B cell (primary cell): ENCODE measurements around the gene IL17RE. TPM values are rescaled to one million over a fixed set of nuclear protein-coding genes. Genes with fewer than 3 reads are reported as not detected.

Experiments used
- ATAC-seq: fragments of 200-7000 bp; cut with Tn5 transposase; one replicate; pipeline ENCODE4 v1.10.0; 2021; ENCODE audit warnings: low read depth, mild to moderate bottlenecking, moderate number of reproducible peaks, moderate library complexity
- CTCF ChIA-PET: fragments of 350-600 bp; sonication (Branson Sonifier 250); formaldehyde crosslinking; loops from one replicate; lab custom pipeline; 2021; ENCODE audit warnings: antibody characterized with exemption, inconsistent platforms; lab: Charles Lee
- POLR2A ChIA-PET: fragments of 350-600 bp; sonication (Branson Sonifier 250); formaldehyde crosslinking; loops from one replicate; lab custom pipeline; 2021; ENCODE audit warnings: antibody characterized with exemption; lab: Charles Lee
- DNase-seq: peaks from one replicate; pipeline ENCODE4 v3.0.0; 2013
- H2AFZ ChIP-seq: 2 replicates; pipeline ENCODE4 v1.6.1; 2012; ENCODE audit warnings: mild to moderate bottlenecking, low read depth, low read length; ENCODE audit not compliant: insufficient read depth, poor library complexity, severe bottlenecking
- H3K27ac ChIP-seq, 2 donors: 1 replicate in 1 of 2; 2 replicates in 1 of 2; pipeline ENCODE4 v1.5.1; 2012 to 2013; ENCODE audit warnings: low read length in 2 of 2, mild to moderate bottlenecking in 2 of 2, moderate library complexity in 1 of 2
- H3K27me3 ChIP-seq, 4 experiments: fragments of 200-600 bp in 1 of 4; sonication (generic) in 1 of 4; replicated peaks in 1 of 4; 1 replicate in 2 of 4; 2 replicates in 2 of 4; pipeline versions ENCODE4 v1.6.1 to v1.7.0; 2013 to 2016; ENCODE audit warnings: low read length in 3 of 4, mild to moderate bottlenecking in 2 of 4, mixed read lengths in 1 of 4, moderate library complexity in 1 of 4; ENCODE audit not compliant: insufficient read depth in 4 of 4, control insufficient read depth in 3 of 4; ENCODE audit errors: control extremely low read depth in 1 of 4
- H3K36me3 ChIP-seq, 2 experiments: replicated peaks in 1 of 2; 1 replicate in 1 of 2; 2 replicates in 1 of 2; pipeline versions ENCODE4 v1.6.1 to v1.7.1; 2013; ENCODE audit warnings: low read length in 1 of 2; ENCODE audit not compliant: insufficient read depth in 2 of 2, control insufficient read depth in 1 of 2; ENCODE audit errors: control extremely low read depth in 1 of 2, extremely low read depth in 1 of 2
- H3K4me1 ChIP-seq, 2 donors: fragments of 200-600 bp in 1 of 2; sonication (generic) in 1 of 2; 1 replicate in 1 of 2; 2 replicates in 1 of 2; pipeline versions ENCODE4 v1.5.1 to v1.6.1; 2013 to 2017; ENCODE audit warnings: low read length in 2 of 2; ENCODE audit not compliant: control insufficient read depth in 2 of 2, insufficient read depth in 2 of 2
- H3K4me2 ChIP-seq: replicated peaks from 2 replicates; pipeline ENCODE3; 2012; ENCODE audit warnings: mild to moderate bottlenecking, low read depth, low read length; ENCODE audit not compliant: poor library complexity, severe bottlenecking
- H3K4me3 ChIP-seq, 5 experiments: fragments of 200-600 bp in 1 of 5; sonication (generic) in 1 of 5; 1 replicate in 3 of 5; 2 replicates in 2 of 5; pipeline versions ENCODE4 v1.5.1 to v1.7.0; 2011 to 2016; ENCODE audit warnings: low read length in 4 of 5, mild to moderate bottlenecking in 4 of 5, low read depth in 2 of 5, control low read depth in 1 of 5, moderate library complexity in 1 of 5; ENCODE audit not compliant: insufficient read depth in 1 of 5; ENCODE audit errors: control extremely low read depth in 1 of 5, extremely low read depth in 1 of 5
- H3K79me2 ChIP-seq: fragments of 200-600 bp; sonication (generic); one replicate; pipeline ENCODE4 v1.6.0; 2016; ENCODE audit warnings: low read length; ENCODE audit not compliant: control insufficient read depth, insufficient read depth
- H3K9ac ChIP-seq: fragments of 200-600 bp; sonication (generic); 2 replicates; pipeline ENCODE4 v1.6.1; 2017; ENCODE audit warnings: mild to moderate bottlenecking, low read length, moderate library complexity
- H3K9me3 ChIP-seq, 3 donors: one replicate each; pipeline versions ENCODE4 v1.6.1 to v1.7.1; 2013; ENCODE audit warnings: low read length in 2 of 3; ENCODE audit not compliant: control insufficient read depth in 2 of 3, insufficient read depth in 1 of 3; ENCODE audit errors: control extremely low read depth in 1 of 3
- H4K20me1 ChIP-seq: 2 replicates; pipeline ENCODE4 v1.6.0; 2012; ENCODE audit warnings: mild to moderate bottlenecking, low read length; ENCODE audit not compliant: insufficient read depth, control insufficient read depth, poor library complexity, severe bottlenecking
- H3K27ac Mint-ChIP-seq: one replicate; pipeline ENCODE4 v1.8.0; 2021; ENCODE audit warnings: mixed read lengths
- H3K27me3 Mint-ChIP-seq: one replicate; pipeline ENCODE4 v1.8.0; 2021; ENCODE audit warnings: mixed read lengths
- H3K4me1 Mint-ChIP-seq: one replicate; pipeline ENCODE4 v1.8.0; 2021; ENCODE audit warnings: mixed read lengths
- H3K4me3 Mint-ChIP-seq: one replicate; pipeline ENCODE4 v1.8.0; 2021; ENCODE audit warnings: mixed read lengths
- H3K9me3 Mint-ChIP-seq: one replicate; pipeline ENCODE4 v1.8.0; 2022; ENCODE audit warnings: mixed read lengths; ENCODE audit not compliant: insufficient read depth
- EZH2 ChIP-seq: IDR thresholded peaks from 2 replicates; pipeline ENCODE4 v1.6.1; 2012; ENCODE audit warnings: borderline replicate concordance, low read depth, mild to moderate bottlenecking, moderate library complexity, low read length; ENCODE audit not compliant: insufficient read depth, poor library complexity, severe bottlenecking
- whole genome bisulfite sequencing: methylation state at CpG from one replicate; pipeline ENCODE4 v1.1.5; 2013; ENCODE audit warnings: missing lambda C conversion rate; ENCODE audit not compliant: insufficient coverage; 5-methylcytosine and 5-hydroxymethylcytosine counted together
- intact Hi-C: fragments of 100-400 bp; cut with micrococcal nuclease; formaldehyde crosslinking; loops from one replicate; pipeline ENCODE4 v1.10.0; 2022
- polyA plus RNA-seq: library from polyadenylated mRNA; depleted of rRNA; stranded (reverse); fragments of >200 nt; gene quantifications from 2 replicates; pipeline ENCODE4 v1.2.3, GENCODE V29; 2012
- total RNA-seq, 2 donors: library from RNA; stranded (reverse); fragments of 120-200 nt in 1 of 2; gene quantifications; 1 replicate in 1 of 2; 2 replicates in 1 of 2; pipeline versions ENCODE4 v1.2.3 to v1.2.4, GENCODE V29; 2013 to 2022
- TF ChIP-seq, protein P1 (sequence below): fragments of 200-600 bp; IDR thresholded peaks from one replicate; pipeline ENCODE4 v1.8.0; 2022; ENCODE audit warnings: antibody characterized with exemption, mild to moderate bottlenecking

Gene IL17RE
- total and polyA plus RNA-seq, 2 donors (not counting 1 experiment from before 2014, with no cell fraction given), result 0.37 TPM; not detected in 1

DNA sequence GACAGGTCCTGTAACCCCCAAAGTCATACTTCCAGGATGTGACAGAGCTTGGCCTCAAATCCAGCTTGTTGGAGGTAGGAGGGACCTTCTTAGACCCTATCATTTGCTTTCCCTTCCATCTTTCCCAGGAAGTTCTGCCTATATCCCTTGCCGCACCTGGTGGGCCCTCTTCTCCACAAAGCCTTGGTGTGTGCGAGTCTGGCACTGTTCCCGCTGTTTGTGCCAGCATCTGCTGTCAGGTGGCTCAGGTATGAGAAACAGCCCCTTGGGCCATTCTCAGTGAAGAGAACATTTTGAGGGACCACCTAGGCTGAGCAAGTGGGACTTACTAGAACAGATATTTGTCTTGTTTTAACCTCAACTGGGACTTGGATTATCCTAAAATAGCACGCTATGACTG, 1.3 kb downstream of the IL17RE start:
- Histone ChIP-seq H3K27me3 (no peaks in the 10 kb centered on the region), H3K36me3 (no peaks in the 10 kb centered on the region), H3K4me2 (no peak overlapping the region), H3K4me1 (no peaks in the 10 kb centered on the region), H3K9me3 (no peaks in the 10 kb centered on the region), H3K79me2 (peaks cover 14% of the 10 kb centered on the region), H3K27ac (no peak overlapping the region), H3K4me3 (no peak overlapping the region), H4K20me1 (no peaks in the 10 kb centered on the region), H2AFZ (no peak overlapping the region), H3K9ac (no peak overlapping the region)
- ChIA-PET CTCF (no interaction called here), POLR2A (no interaction called here)
- DNase-seq (no peak), ATAC-seq (no peak)
- intact Hi-C loops, result no loop called here
- no peak overlapping the region for H3K27ac Mint-ChIP-seq
- H3K4me1 Mint-ChIP-seq, result no peaks in the 10 kb centered on the region
- whole genome bisulfite sequencing, result 100% methylated on average over 3 of the region's 4 CpGs
- H3K4me3 Mint-ChIP-seq, result no peak overlapping the region
- TF ChIP-seq, protein P1, sequence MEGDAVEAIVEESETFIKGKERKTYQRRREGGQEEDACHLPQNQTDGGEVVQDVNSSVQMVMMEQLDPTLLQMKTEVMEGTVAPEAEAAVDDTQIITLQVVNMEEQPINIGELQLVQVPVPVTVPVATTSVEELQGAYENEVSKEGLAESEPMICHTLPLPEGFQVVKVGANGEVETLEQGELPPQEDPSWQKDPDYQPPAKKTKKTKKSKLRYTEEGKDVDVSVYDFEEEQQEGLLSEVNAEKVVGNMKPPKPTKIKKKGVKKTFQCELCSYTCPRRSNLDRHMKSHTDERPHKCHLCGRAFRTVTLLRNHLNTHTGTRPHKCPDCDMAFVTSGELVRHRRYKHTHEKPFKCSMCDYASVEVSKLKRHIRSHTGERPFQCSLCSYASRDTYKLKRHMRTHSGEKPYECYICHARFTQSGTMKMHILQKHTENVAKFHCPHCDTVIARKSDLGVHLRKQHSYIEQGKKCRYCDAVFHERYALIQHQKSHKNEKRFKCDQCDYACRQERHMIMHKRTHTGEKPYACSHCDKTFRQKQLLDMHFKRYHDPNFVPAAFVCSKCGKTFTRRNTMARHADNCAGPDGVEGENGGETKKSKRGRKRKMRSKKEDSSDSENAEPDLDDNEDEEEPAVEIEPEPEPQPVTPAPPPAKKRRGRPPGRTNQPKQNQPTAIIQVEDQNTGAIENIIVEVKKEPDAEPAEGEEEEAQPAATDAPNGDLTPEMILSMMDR, result no peak
- TF ChIP-seq EZH2, result no peak
- H3K27me3 Mint-ChIP-seq, result peaks cover 4% of the 10 kb centered on the region
- H3K9me3 Mint-ChIP-seq, result no peaks in the 10 kb centered on the region

DNA sequence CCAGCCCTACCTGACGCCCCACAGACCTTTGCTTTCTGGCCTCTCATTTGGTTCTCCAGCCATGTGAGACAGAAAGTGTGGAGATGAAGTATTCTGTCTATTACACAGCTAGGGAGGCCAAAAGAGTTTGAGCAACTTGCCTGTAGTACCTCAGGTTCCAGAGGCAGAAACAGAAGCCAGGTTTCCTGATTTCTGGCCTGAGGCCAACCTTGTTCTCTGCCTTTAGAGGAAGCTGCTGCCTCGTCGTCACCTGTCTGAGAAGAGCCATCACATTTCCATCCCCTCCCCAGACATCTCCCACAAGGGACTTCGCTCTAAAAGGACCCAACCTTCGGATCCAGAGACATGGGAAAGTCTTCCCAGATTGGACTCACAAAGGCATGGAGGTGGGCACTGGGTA, 3.8 kb downstream of the IL17RE start:
- peaks cover 2% of the 10 kb centered on the region for H3K4me1 Mint-ChIP-seq
- no peak overlapping the region for H3K4me3 Mint-ChIP-seq
- 91% methylated on average over 4 of the region's 5 CpGs for WGBS
- no peaks in the 10 kb centered on the region for H3K4me1 ChIP-seq
- H3K9ac ChIP-seq, result no peak overlapping the region
- no peaks in the 10 kb centered on the region for H3K9me3 ChIP-seq
- no peak overlapping the region for H3K4me3 ChIP-seq
- ChIA-PET CTCF (no interaction called here), POLR2A (no interaction called here)
- H3K27me3 Mint-ChIP-seq, result peaks cover 7% of the 10 kb centered on the region
- DNase-seq, result no peak
- H3K27ac Mint-ChIP-seq, result no peak overlapping the region
- H4K20me1 ChIP-seq, result no peaks in the 10 kb centered on the region
- intact Hi-C loops, result no loop called here
- no peak overlapping the region for H3K4me2 ChIP-seq
- H3K9me3 Mint-ChIP-seq, result no peaks in the 10 kb centered on the region
- no peaks in the 10 kb centered on the region for H3K36me3 ChIP-seq
- H2AFZ ChIP-seq, result no peak overlapping the region
- no peak for TF ChIP-seq EZH2
- TF ChIP-seq, protein P1, result no peak
- no peaks in the 10 kb centered on the region for H3K79me2 ChIP-seq
- no peak overlapping the region for H3K27ac ChIP-seq
- ATAC-seq, result no peak
- no peaks in the 10 kb centered on the region for H3K27me3 ChIP-seq
